Left renal pelvis (tissue), 4 donors: ENCODE results near the gene CD40LG. TPM values are rescaled to one million over a fixed set of nuclear protein-coding genes. Genes with fewer than 3 reads are reported as not detected.

ENCODE experiments used
- DNase-seq, 4 donors: peaks; one replicate each; pipeline ENCODE4 v3.0.0-alpha.2; 2013; ENCODE audit warnings: low read depth in 4 of 4, low spot score in 3 of 4
- polyA plus RNA-seq, 4 donors: library from polyadenylated mRNA; unstranded; fragments of 120-200 nt; gene quantifications; one replicate each; pipeline ENCODE4 v1.2.1, GENCODE V29; 2013; ENCODE audit not compliant: insufficient read length in 4 of 4

CD40LG gene
- polyA plus RNA-seq, result under 1 TPM in 3 of 4 donors, not detected in 1; 0.10 to 0.35 (median 0.12) TPM

DNA sequence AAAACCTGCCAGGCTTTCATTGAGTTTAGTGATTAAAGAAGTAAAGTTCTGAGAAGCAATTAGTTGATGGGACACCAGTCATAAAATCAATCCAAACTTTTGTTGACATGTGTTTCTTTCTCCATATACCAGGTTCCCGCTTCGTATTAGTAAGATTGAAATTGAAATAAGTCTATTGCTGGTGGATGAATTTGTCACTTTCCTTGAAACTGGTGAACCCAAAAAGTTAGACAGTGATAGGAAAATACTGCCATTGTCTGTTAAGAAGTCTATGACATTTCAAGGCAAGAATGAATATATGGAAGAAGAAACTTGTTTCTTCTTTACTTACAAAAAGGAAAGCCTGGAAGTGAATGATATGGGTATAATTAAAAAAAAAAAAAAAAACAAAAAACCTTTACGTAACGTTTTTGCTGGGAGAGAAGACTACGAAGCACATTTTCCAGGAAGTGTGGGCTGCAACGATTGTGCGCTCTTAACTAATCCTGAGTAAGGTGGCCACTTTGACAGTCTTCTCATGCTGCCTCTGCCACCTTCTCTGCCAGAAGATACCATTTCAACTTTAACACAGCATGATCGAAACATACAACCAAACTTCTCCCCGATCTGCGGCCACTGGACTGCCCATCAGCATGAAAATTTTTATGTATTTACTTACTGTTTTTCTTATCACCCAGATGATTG, at the start of gene CD40LG:
Gene CD40LG, plus strand, starts transcription at position 482 of the 684 bp plus-strand sequence. Its CDS starts 91 bp downstream, at position 573.
- DNase-seq, result no peak

DNA sequence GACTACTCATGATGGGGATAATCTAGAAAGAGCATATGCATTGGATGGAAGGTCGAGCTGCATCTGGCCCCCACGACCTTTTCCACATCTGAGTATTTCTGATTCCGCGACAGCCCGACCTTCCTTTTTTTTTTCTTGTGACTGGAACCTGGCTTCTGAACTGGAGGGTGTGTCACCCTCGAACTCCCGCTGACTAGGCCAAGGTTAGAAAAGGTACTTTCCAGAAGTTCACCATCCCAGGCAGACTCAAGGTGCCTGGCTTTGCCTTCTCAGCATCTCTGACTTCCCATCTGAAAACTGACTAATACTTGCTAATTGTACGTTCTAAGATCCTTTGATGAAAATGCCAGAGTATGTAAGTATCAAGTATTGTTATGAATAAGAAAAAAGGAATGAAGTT, 49.3 kb upstream of the CD40LG start:
- no peak for DNase-seq

DNA sequence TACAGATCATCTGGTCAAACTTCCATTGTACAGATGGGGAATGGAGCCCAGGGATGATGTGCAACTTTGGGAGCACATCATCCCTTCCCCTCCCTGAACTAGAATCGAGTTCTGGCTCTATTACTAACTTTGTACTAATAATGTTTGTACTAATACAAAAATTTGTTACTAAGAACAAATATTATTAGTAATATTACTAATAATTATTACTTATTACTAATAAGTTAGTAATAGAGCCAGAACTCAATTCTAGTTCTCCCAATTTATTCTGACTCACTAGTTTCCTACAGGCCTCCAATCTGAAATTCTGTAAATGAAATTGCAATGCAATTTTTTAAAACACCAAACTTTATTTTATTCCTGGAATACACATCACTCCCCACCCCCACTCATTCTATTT, 47.9 kb upstream of the CD40LG start:
- no peak for DNase-seq

DNA sequence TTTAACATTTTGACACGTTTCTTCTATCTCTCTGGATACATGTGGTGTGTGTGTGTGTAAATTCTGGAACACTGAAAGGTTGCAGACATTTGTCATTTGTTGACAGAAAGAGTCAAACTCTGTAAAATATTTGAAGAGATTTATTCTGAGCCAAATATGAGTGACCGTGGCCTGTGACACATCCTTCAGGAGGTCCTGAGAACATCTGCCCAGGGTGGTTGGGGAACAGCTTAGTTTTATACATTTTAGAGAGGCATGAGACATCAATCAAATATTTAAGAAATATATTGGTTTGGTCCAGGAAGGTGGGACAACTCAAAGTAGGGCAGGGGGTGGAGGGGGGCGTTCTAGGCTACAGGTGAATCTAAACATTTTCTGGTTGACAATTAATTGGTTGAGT, 40.7 kb upstream of the CD40LG start:
- DNase-seq, result no peak

DNA sequence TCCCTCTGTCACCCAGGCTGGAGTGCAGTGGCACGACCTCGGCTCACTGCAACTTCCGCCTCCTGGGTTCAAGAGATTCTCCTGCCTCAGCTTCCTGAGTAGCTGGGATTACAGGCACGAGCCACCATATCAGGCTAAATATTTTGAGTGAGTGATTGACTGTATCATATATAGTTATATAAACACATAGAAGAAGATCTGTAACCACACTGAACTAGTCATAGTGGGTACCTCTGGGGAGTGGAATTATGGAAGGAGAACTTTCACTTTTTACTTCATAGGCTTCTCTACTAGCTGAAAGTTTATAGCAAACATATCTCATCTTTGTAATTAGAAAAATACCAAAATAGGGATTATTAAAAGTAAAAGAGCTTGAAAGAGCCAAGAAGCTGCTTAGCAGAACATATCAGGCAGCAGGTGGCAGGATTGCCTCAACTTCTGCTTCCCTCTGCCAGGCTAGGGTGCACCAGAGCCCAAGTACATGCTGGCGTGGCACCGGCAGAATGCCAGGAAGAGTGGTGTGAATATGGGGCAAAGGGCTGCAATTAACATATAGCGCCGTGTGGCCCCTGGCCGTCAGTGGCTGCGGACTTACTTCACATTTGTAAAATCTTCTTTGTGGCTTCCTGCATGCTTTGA, 39.5 kb upstream of the CD40LG start:
- no peak for DNase-seq

DNA sequence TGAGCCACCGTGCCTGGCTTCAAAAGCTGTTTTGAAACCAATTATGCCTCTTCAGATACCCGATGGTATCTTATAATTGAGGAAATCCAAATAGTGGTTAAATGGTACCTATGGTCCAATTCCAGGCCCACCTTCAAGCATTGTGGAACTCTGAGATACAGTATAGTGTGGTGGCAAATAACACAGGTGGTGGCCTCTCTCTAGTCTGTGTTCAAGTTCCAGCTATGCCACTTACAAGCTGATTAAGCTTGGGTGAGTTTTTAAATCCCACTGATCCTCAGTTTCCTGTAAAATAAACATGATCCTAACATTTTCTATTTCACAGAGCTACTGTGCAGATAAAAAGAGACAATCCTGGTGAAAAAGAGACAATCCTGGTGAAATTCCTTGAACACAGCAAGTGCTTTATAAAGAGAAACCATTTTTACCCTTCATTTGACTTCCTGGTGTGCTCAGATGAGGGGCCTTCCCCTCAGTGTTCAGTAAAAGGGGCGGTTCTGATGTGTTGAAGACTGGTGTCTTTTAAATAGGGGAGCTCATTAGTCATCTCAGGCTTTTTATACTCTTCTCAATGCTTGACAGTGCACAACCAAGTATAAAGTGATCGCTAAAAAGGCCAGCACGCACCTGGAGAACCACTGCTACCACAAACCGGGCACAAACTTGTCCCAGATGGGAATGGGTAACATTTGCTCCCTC, 30.8 kb upstream of the CD40LG start:
- no peak for DNase-seq

DNA sequence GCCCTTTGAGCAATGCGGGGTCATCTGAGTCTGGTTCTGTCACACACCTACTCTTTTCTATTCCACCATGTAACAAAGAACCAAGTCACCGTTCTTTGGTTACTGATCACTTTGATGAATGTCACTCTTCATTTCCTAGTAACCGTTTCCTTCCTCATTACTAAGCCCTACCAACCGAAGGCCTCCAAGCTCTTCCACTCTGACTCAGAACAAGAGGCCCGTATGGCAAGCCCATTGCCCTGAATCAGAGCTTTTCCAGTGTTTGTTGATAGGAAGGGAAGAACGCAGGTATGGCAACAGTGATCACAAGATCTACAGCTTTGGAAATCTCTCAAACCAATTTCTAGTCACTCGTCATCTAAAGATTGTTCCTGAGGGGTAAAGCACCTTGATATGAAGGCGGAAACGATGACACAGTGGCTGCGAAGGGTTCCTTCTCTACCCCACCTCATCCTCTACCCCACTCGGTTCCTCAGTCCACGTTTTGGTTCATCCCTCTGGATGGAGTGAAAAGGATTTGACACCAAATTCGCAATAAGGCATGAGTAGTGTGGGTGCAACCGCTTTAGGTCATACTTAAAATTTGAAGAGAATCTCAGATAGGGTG, 28.0 kb upstream of the CD40LG start:
- DNase-seq, result no peak

DNA sequence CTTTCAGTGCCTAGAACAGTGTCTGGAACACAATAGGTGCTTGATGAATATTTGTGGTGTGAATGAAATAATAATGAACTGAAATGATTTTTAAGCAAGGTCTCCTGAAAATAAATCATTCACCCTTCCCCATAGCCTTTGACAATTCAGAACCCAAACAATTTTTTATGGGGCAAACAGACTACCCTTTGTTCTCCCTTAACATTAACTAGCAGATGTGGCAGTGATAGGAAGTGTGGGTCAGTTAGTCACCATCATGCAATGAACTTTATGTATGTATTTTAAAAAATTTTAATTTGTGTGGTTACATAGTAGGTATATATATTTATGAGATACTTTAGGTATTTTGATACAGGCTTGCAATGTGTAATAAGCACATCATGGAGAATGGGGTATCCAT, 27.2 kb upstream of the CD40LG start:
- no peak for DNase-seq

DNA sequence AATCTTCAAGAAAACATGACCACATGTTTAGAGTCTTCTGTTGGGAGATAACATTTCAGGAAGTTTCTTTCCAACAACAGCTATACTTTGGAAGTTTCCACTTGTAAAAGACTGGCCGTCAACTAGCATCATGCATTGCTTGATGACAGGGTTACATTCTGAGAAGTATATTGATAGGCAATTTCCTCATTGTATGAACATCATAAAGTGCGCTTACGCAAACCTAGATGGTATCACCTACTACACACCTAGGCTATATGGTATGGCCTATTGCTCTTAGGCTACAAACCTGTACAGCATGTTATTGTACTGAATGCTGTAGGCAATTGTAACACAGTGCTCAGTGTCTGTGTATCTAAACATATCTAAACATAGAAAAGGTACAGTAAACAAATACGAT, 25.4 kb upstream of the CD40LG start:
- DNase-seq, result no peak

DNA sequence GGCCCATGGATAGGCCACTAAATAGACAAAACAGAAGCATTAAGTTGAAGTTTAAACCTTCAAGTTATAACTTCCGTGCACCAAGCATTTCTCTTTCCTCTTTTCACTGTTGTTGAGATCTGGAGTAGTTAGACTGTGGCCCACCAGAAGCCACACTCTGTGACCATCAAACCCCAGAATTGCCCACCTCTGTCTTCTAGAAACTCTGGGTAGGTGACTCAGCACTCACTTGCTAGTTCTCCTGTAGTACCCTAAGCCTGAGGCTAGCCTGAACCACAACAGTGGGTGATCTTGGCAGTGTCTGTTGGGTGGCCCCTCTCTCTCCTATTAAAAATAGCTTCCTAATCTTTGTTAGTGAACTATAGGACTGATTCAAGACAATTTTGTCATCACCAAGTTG, 24.6 kb upstream of the CD40LG start:
- DNase-seq, result no peak

DNA sequence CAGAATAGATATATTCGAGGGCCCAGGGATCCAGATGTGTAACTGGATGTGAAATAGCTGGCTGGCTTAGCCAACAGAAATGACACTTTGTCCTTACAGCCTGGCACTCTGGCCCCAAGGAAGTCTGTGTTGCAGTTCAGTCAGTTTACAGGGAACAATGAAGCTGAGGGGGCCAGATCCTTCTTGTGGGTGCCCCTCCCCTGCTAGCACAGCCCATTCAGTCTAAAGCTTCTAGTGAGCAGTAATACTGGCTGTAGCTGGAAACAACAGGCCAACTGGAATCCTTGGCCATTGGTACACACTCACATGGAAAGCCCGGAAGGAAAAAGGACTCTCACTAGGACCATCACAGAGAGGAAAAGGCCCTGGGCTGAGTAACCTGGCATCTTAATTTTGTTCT, 22.7 kb upstream of the CD40LG start:
- DNase-seq, result no peak

DNA sequence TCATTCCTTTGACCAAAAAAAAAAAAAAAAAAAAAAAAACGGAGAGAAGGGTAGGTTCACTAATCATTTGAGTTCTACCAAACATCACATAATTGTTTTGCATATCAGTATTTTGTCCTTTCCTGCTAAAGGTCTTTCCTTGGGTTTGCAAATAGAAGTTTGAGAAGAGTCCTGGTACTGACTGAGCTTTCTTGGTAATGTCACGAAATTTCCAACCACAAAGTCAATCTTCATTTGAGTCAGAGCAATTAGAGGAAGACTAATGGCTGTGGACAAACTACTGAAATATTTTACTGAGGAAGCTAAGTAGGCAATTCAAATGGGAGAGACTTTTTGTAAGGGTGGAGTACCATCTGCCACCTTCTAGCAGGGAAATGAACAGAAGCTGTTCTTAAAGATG, 21.7 kb upstream of the CD40LG start:
- no peak for DNase-seq

DNA sequence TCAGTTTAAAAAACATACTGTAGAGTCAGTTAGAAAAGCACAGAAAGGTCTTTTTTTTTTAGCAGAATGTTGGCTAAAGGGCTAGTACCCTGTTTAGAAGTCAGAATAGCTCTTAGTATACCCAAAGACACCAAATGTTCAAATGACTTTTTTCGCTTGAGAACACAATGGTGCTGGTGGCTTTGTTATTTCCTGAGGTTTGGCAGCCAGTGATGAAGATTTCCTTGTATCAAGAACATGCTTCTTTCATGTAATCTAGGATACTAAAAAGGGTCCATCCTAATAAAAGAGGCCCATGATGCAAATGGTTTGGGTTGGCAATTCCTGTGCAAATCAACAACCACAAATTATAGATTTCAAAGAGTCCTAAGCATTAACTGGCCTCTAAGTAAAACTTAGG, 21.1 kb upstream of the CD40LG start:
- DNase-seq, result no peak

DNA sequence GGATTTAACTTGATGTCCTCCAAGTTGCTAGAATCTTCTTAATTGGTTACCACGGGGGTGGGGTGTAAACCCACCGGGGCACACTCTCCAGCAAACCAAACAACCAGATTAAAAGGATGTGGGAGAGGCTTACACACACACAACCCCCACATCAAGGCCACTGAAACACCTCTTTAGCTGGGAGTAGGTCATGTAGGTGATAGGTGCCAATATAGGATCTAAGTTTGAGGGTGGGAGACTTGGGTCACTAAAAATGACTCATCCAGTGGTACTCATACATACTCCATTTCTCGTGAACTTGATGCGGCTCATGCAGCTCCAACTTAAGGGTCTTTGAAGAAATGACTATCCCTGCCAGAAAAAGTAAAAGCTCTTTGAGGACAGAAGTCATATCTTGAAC, 20.5 kb upstream of the CD40LG start:
- no peak for DNase-seq

DNA sequence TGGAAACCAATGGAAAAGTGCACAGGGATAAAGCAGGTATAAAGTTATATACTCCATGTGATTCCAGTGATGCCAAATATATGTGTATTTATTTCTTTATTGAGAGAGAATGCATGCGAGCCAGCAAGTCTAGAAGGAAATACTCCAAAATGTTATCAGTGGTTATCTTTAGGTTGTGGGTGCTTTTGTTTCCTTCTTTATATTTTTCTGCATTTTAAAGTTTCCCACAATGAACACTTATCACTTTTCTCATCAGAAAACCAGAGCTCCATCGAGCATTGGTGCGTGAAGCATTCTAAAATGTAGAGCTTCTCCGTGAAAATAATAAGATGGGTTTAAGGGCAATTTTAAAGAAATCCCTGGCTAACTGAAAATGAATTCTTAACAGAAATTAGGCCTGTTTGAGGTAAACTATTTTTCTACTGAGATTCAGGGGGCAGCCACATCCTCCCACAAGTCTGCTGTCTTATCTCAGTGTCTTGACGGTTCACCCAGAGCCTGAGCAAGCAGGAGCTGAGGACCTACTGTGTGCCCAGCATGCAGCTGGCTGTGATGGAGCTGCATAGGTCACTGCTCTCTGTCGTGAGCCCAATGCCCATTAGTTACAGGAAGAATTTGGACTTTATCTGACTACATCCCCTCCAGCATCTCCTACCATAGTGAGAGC, 18.7 kb upstream of the CD40LG start:
- no peak for DNase-seq

DNA sequence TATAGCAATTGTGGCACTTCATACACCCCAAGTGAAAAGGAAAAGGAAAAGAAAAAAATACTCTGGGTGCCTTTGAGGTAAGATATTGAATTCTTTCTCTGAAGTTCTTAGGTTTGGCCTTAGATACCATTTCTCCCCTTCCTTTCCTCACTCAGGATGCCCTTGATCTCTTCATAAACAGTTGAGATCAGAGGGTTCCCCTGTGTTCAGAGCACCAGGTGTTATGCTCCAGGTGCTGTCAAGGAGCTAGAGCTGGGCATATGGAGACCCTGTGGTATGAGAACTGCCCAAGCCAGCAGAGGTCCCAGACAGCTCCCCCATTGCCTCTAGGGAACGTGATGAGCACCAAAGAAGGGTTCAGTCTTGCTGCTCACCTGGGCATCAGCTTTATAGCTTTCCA, 17.1 kb upstream of the CD40LG start:
- DNase-seq, result no peak

DNA sequence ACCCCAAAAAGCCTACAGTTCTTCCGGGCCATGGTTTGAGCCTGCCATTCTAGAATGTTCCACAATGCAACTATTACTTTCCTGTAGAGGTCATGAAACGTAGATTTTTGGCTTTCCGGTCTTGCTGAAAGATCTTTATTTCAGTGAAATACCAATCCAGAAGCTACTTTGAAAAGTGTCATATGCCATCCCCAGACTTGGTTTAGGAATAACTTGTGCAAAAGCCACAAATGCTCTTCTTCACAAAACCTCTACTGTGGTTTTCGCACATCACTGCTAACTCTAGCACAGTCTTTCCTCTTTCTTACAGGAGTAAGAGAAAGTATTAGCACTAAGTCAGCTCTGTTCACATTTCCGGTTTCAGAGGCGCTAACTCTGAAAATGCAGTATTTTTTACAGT, 12.7 kb upstream of the CD40LG start:
- no peak for DNase-seq

DNA sequence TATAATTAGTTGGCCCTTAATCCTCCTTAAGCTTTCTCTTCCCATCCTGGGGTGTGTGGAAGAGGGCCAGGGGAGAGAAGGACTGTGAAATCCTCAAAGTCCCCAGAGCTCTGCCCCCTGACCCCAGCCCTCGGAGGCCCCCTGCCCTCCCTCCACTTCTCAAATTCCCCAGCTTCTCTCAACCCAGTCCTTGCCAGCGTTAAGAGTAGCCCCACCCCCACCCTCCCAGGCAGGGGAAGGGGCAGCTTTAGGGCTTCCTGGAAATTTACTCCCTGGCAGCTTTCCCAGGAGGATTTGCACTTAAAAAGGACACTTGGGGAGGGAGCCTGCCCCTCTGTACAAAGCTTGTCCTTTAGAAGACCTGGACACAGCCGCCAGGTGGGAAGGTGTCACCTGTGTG, 11.8 kb upstream of the CD40LG start:
- peak in 1 of 4 donors; percentile 1 for DNase-seq

DNA sequence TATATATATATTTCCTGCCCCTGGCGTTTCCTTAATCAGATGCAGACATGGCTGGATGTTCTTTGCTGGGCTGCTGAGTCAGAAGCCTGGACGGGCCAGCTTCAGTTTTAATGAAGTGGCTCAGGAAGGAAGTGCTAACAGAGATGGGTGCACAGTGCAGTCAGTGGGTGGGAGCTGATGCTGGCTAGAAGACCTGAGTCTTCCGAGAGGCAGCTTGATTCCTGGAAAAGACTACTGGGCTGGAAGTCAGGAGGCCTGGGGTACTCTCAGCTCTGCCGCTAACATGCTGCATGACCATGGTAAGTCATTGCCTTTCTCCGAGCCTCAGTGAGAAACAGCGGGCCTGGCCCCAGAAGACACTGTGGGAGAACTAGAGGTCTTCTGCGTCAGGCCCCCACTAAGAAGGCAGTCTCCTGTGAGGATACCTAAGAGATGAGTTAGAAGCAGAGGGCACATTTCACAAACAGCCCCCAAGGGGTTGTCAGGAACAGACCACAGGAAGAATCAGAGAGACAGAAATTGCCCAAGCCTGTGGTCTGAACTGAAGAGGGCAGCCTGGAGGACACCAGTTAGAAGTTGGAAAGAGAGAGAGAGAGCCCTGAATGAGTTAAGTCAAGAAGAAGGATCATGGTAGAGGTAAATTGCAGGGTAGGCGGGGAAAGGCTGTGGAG, 8.3 kb upstream of the CD40LG start:
- no peak for DNase-seq

DNA sequence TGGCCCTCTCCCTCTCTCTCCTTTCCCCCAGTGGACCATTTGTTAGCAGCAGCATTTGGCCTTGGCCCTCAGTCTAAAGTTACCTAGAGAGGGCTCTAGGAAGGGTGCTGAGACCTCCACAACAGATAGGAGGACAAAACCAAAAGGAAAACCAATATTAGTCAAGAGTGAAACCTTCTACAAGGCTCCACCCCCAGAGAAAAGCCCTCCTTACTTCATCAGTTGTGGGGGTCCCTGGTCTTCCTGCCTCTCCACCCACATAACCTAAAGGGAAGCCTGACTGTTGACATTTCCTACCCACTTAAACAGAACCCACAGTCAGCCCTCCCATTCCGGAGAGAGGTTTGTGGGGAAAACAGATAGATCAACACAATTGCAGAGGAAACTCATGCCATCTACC, 4.7 kb upstream of the CD40LG start:
- DNase-seq, result no peak
